SIG-M5 treated with dmso at 0.1 percent for 504 hours (cell line): ENCODE measurements around the gene PRG2.

Experiments
- DNase-seq: peaks from one replicate; lab custom pipeline; 2025; ENCODE audit not compliant: unreplicated experiment; lab: John Stamatoyannopoulos, UW

The PRG2 gene

GRCh38 chr11:57397394-57397990 lies 7.0 kb upstream of the PRG2 start:
- DNase-seq = peak; percentile 68

GRCh38 chr11:57396744-57397143 lies 6.3 kb upstream of the PRG2 start:
- no peak for DNase-seq

- no peak for DNase-seq
Measured at GRCh38 chr11:57395905-57396623, 5.6 kb upstream of the PRG2 start.

GRCh38 chr11:57394203-57394965 lies 3.9 kb upstream of the PRG2 start:
- DNase-seq = no peak

GRCh38 chr11:57392763-57393105 lies 2.3 kb upstream of the PRG2 start:
- DNase-seq = no peak

- DNase-seq = no peak
Measured at GRCh38 chr11:57392066-57392762, 1.8 kb upstream of the PRG2 start.

- DNase-seq = no peak
Measured at GRCh38 chr11:57391539-57391938, 1.1 kb upstream of the PRG2 start.

- no peak for DNase-seq
Measured at GRCh38 chr11:57391111-57391510, 661 bp upstream of the PRG2 start.

GRCh38 chr11:57387289-57388030 lies 3.0 kb downstream of the PRG2 start:
- DNase-seq = no peak

- no peak for DNase-seq
Measured at GRCh38 chr11:57386178-57386940, 4.1 kb downstream of the PRG2 start.

- DNase-seq = no peak
Measured at GRCh38 chr11:57380975-57381374, 9.5 kb downstream of the PRG2 start, which contains the start of gene PRG3. TSS of gene PRG3 (minus strand) at chr11:57381150. CDS start at chr11:57380708, 442 bp downstream.

- no peak for DNase-seq
Measured at GRCh38 chr11:57379732-57380131, 10.7 kb downstream of the PRG2 start.

- DNase-seq = no peak
Measured at GRCh38 chr11:57378186-57378585, 12.3 kb downstream of the PRG2 start.

- no peak for DNase-seq
Measured at GRCh38 chr11:57377107-57377506, 13.3 kb downstream of the PRG2 start.

- DNase-seq = no peak
Measured at GRCh38 chr11:57376095-57377090, 14.1 kb downstream of the PRG2 start.

GRCh38 chr11:57375490-57375889 lies 15.0 kb downstream of the PRG2 start:
- no peak for DNase-seq

GRCh38 chr11:57374966-57375365 lies 15.5 kb downstream of the PRG2 start:
- no peak for DNase-seq

GRCh38 chr11:57373146-57373545 lies 17.3 kb downstream of the PRG2 start:
- DNase-seq = no peak

- no peak for DNase-seq
Measured at GRCh38 chr11:57370941-57371340, 19.5 kb downstream of the PRG2 start.
